ENCODE results near the gene SUPT20HL1.
"Not testable (repeated sequence)": the region's sequence is repeated elsewhere in the genome, so short reads cannot be mapped to it uniquely, and the experiment has no call there.

The SUPT20HL1 gene

DNA sequence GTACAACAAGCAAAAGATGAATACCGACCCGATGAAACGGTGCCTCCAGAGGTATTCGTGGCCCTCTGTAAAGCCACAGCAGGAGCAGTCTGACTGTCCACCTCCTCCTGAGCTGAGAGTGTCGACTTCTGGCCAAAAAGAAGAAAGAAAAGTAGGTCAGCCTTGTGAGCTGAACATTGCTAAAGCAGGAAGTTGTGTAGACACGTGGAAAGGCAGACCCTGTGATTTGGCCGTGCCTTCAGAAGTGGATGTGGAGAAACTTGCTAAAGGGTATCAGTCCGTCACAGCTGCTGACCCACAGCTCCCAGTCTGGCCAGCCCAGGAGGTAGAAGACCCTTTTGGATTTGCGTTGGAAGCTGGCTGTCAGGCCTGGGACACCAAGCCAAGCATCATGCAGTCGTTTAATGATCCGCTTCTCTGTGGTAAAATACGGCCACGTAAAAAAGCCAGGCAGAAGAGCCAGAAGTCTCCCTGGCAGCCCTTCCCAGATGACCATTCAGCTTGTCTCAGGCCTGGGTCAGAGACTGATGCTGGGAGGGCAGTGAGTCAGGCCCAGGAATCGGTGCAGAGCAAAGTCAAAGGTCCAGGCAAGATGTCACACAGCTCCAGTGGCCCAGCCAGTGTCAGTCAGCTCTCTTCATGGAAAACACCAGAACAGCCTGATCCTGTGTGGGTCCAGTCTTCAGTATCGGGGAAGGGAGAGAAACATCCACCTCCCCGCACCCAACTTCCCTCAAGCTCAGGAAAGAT is 3.2 kb downstream of the SUPT20HL1 start:
- not testable (repeated sequence) for DNase-seq, ATAC-seq

DNA sequence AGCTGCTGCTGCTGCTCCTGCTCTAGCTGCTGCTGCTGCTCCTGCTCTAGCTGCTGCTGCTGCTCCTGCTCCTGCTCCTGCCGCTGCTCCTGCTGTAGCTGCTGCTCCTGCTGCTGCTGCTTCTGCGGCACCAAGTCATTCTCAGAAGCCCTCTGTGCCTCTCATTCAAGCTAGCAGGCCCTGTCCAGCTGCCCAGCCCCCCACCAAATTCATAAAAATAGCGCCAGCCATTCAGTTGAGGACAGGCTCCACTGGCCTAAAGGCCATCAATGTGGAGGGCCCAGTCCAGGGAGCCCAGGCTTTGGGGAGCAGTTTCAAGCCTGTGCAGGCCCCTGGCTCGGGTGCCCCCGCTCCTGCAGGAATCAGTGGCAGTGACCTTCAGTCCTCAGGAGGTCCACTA is 3.9 kb downstream of the SUPT20HL1 start:
- DNase-seq (no peak), ATAC-seq (no peak)

DNA sequence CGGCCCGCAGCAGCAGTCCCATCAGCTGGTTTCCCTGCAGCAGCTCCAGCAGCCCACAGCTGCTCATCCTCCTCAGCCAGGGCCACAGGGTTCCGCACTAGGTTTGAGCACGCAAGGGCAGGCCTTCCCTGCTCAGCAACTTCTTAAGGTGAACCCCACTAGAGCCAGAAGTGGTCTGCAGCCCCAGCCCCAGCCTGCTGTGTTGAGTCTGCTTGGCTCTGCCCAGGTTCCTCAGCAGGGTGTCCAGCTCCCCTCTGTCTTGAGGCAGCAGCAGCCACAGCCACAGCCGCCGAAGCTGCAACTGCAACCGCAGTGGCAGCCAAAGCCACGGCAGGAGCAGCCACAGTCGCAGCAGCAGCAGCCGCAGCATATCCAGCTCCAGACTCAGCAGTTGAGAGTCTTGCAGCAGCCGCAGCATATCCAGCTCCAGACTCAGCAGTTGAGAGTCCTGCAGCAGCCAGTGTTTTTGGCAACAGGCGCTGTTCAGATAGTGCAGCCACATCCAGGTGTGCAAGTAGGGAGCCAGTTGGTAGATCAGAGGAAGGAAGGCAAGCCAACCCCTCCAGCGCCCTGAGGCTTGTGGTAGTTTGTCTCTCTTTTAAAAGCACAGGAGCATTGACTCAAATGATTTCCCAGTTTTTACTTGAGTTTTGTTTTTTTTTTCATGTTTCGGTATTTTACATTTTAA is 4.6 kb downstream of the SUPT20HL1 start:
- ATAC-seq (no peak), DNase-seq (no peak)

DNA sequence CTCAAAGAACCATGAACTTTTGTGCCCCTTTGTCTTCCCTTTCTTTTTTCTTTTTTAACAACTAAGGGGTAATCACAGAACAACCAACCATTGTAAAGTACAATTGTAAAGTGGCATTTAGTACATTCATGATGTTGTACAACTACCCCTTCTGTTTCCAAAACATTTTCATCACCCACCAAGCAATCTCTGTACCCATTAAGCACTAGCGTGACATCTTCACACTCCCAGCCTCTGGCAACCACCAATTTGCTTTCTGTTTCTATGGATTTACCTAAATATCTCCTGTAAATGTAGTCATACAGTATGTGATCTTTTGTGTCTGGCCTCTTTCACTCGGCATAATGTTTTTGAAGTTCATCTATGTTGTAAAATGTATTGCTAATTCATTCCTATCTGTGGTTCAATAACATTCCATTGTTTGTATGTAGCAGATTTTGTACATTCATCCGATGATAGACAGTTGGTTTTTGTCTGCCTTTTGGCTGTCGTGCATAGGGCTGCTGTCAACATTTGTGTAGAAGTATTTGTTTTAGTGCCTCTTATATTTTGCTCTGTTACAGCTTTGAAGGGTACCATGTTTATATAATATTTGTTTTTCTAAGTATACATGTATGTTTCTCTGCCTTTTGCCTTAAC is 6.4 kb downstream of the SUPT20HL1 start:
- peak; percentile 37 for ATAC-seq

DNA sequence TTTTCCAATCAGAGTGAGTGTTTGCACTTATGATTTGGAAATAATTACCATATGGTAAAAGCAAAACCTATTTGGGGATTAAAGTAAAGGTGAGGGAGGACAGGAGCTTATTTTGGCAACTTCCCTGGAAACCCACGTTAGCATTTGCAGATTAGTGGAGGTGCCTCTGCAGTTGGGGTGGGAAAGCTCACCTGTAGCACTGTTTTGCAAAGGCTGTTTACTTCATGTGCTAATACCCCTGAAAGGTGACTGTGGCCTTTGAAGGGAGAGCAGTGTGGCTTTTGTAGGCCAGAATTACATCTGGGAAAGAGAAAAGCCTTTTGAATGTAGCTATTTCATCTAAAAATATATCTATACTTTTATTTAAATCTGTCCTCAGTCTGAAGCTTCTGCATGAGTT is 9.4 kb downstream of the SUPT20HL1 start:
- DNase-seq (no peak), ATAC-seq (no peak)

More for the DNA sequence above, 6.4 kb downstream of the SUPT20HL1 start:
- not testable (repeated sequence) for DNase-seq

DNA sequence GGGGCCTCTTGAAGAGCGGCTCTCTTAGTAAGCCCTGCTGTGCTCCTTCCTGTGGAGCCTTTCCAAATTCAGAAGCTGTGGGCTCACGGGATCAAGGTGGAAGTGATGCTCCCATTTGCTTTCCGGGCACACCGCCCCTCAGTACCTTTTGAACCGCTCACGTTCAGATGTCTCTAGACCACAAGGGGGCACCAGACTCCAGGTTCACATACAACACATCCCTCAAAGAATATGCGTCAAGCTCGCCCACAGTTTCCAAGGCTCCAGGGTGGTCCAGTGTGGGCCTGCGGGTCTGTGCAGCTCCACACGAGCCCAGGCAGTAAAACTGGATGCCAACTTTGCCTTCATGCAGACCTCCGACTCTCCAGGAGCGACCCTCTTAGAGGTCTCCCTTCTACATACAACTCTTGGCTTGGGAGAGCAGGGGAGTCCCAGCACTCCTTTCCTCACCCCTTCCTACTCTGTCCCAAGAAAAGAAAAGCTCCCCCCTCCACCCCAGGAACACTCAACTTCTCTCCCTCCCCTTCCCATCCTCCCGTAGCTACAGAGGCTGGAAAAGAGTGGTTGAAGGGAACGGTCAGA is 11.0 kb downstream of the SUPT20HL1 start:
- ATAC-seq (peak; percentile 82), DNase-seq (peak; percentile 63)

DNA sequence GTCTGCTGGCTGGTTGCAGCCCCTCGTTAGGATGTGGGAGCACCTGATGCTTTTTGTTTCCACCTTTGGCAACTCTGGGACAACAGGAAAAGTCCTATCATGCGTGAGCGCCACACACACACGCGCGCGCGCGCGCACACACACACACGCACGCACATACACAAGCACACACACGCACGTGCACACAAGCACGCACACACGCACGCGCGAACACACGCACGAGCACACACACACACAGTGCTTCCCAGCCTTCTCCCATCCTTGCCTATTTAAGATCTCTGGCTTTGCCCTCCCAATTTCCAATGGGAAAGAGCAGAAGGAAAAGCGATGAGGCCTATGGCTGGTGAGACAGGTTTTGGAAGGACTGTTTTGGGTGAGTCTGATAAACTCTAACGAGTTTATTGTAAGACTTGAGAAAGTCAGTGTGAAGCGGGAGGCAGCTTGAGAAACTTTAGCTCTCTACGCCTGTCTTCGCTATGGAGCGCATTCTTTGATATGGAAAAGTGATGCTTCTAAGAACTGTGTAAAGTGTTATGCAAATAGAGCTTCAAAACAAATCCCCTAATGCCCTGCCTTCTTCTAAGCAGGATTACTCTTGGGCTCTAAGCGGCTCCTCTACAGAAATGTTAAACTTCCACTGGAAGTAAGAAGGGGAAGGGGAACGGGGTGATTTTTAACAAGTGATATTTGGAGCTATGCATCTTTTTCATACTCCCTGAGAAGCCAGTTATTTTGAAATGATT is 11.8 kb downstream of the SUPT20HL1 start:
- ATAC-seq (no peak), DNase-seq (no peak)

DNA sequence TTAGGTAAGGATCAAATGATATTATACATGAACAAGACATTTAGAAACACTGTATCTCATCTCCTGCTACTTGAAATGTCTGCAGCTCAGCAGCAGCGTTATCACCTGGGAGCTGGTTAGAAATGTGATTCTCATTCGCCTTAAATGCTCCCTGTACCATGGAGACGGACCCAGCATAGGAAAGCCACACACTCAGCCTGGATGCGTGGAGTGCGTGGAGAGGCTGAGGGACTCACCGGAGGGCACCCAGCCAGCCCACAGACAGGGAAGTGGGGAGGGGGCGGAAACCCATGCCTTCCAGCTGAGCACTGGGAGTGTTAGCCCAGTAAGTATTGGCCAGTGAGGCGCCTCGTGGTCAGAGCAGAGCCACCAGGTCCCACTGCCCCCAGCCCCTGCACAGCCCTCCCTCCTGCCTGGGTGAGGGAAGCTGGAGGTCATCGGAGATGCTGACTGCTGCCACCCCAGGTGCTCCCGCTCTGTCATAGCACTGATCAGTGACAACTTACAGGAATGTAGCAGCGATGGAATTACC is 15.2 kb downstream of the SUPT20HL1 start:
- ATAC-seq: no peak
- no peak for DNase-seq

DNA sequence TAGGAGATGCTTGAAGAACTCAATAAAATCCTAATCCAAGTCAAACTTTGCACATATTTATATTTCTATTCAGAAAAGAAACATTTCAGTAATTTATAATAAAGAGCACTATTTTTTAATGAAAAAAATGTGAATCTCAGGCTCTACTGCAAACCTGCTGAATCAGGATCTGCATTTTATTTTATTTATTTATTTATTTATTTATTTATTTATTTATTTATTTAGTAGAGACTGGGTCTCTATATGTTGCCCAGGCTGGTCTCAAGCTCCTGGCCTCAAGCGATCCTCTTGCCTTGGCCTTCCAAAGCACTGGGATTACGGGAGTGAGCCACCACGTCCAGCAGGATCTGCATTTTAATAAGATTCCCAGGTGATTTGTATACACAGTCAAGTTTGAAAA is 16.0 kb downstream of the SUPT20HL1 start:
- no peak for DNase-seq
- no peak for ATAC-seq

DNA sequence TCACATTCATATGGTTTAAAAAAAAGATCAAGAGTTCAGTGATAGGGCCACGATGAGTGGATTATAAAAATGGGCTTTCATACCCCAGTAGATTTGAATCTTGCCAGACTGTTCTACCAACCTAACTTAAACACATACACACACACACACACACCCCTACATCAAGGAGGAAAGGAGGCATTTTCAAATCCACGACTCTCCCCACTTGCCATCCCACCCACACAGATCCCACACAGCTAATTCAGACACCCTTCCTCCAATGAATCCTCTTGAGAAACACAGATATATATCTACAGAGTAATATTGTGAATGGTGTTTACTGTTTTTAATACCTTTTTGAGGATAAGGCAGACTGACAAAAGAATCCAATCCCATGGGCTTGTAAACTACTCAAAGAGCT is 16.8 kb downstream of the SUPT20HL1 start:
- no peak for DNase-seq
- ATAC-seq: no peak

DNA sequence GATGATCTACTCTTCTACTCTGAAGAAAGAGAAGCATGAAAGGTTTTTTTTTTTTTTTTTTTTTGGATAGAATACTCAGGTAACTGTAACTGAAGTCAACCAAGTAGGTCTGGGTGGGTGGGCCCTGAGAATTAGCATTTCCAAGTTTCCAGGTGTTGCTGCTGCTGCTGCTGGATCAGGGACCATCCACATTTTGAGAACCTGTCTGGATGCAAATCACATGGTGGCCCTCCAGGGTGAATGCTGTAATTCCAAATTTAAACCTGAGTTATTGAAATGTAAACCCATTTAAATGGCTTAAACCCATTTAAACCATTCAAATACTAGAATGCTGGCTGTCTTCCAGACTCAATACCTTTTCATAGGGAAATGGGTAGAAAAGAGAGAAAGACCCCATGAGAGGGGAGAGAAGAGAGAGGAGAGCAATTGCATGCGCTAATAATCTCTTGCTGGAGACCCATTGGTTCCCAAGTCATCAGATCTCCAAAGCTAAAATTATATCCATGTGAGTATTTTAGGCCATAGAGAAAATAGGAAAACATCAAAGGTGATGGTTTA is 17.6 kb downstream of the SUPT20HL1 start:
- DNase-seq (no peak), ATAC-seq (no peak)

DNA sequence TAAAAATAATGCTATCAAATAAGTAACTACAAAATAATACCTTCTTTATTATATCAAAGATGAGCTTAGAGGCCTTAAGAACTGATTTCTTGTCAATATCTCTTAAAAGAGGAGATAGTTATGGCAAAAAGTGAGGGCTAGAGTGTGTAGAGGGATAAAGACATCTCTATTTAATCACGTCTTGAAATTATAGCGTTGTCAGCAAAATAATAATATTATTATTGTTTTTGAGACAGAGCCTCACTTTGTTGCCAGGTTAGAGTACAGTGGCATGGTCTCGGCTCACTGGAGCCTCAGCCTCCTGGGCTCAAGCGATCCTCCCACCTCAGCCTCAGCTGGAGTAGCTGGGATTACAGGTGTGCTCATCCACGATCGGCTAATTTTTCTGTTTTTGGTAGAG is 18.3 kb downstream of the SUPT20HL1 start:
- ATAC-seq: no peak
- no peak for DNase-seq

DNA sequence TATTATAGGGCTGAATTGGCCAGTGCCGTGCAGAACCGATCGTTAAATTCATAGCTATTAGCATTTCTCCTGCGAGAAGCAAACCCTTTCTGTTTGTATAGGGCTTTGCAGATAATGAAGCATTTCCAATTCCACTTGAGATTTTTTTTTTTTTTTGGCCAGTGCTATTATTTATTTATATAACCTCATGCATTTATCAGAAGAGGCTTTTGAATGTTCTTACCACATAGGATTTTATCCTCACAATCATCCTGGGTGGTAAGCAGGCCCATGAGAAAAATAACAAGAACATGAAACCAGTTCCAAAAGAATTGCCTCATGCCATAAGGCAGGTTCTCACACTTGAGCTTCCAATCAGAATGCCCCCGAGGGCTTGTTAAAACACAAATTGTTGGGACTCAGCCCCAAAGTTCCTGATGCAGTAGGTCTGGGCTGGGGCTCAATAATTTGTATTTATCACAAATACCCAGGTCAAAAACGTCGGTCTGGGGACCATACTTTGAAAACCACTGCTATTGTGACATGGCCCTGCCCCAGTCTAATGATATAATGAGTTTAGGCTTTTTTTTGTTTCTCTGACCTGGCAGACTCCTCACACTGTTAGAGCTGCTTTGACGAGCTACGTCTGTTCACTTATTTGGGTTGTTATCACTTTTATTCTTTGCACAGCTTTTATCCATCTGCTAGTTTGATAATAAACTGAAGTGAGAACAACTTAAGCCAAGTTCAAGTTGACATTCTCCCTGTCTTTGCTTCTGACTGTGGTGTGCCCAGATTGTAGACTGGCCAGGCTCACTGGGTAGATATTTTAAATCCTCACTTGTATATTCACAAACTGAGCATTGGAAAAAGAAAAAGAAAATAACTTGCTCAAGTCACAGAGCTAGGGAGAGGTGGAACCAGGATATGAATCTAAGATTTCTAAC is 20.1 kb downstream of the SUPT20HL1 start:
- no peak for ATAC-seq
- no peak for DNase-seq

DNA sequence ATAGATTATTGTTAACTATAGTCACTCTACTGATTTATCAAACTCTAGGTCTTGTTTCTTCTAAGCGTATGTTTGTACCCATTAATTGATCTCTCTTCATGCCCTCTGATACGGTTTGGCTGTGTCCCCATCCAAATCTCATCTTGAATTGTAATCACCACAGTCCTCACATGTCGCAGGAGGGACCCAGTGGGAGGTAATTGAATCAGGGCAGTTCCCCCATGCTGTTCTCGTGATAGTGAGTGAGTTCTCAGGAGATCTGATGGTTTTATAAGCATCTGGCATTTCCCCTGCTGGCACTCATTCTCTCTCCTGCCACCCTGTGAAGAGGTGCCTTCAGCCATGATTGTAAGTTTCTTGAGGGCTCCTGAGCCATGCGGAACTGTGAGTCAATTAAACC is 21.9 kb downstream of the SUPT20HL1 start:
- not testable (repeated sequence) for ATAC-seq, DNase-seq

DNA sequence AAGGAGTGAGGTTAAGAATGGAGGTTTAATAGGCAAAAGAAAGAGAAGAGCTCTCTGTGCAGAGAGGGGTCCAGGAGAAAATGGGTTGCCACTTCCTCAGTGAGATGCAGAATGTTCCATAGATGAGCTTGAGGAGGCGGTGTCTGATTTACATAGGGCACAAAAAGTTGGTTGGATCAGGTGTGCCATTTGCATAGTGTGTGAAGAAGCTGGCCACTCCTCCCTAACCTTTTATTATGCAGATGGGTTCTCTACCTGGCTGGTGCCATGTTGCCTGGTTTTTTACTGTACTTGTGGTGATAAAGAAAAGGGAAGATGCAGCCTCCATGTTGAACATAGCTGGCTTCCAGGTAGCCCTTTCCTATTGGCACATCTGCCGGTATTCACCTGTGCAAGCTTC is 27.3 kb downstream of the SUPT20HL1 start:
- ATAC-seq (no peak), DNase-seq (no peak)

DNA sequence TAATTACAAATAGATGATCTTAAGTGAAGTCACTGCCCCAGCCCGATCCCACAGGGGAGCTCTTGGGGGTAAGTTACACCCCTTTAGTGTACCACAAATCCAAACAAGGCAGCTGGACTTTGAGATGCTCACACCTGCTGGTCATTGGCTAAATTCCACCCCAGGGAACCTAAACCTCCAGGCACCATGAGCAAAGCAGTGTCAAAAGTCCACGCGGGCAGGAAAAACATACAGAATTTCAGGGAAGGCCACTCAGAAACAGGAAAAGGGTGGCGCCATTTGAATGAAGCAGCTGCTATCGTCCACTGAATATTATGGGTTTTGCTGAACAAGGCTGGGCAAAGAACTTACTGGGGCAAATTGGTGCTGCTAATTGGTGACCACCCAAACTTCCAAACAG is 30.9 kb downstream of the SUPT20HL1 start:
- no peak for ATAC-seq
- DNase-seq: no peak

DNA sequence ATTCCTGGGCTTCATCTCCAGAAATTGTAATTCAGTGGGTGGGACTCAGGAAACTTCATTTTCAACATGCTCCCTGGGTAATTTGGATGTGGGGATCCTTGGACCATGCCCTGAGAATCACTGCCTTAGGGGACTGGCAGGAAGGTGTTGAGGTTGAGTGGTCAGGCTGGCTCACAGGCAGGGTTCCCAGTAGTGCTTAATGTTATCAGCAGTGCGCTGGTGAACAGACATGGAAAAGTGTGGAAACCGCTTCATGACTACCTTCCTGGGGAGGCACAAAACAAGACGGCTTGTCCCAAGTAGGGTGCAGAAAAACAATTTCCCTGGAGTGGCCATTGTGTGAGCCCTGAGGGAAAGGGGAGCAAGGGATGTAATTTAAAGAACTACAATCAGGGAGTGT is 31.4 kb downstream of the SUPT20HL1 start:
- DNase-seq (no peak), ATAC-seq (no peak)

DNA sequence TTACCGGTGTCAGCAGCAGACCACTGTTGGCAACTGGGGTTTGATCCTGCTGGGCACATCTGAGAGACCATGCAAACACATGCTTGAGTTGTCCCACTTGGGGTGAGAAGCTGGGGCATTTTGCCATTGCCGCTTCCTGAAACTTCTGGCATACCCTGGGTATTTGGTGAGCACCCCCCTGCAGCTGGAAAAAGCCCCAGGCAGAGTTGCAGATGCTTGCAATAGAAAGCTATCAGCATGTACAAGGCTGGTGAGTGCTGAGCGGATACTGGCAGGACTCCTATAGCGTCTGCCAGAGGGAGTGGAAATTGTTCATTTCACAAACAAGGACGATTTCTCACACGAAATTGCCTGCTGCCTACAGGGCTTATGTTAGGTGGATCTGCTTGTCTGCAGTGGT is 32.3 kb downstream of the SUPT20HL1 start:
- DNase-seq (no peak), ATAC-seq (no peak)

DNA sequence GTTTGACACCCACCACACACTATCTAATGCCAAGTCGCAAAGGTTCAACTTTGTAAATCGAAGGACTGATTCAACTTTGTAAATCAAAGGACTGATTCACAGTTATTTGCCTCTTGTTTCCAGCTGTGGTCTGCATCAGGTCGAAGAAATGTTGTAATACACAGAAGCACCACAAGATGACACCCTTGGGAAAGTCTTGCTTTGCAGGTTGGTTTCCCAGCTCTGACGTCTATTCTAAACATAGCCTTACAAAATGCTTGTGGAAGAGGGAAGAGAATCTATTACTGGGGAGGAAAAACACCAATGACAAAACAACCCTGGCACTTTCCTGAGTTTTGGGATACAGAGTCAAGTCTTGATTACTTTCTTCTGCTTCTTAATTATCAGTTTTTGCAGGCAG is 35.3 kb downstream of the SUPT20HL1 start:
- DNase-seq (peak; percentile 37), ATAC-seq (peak; percentile 52)

DNA sequence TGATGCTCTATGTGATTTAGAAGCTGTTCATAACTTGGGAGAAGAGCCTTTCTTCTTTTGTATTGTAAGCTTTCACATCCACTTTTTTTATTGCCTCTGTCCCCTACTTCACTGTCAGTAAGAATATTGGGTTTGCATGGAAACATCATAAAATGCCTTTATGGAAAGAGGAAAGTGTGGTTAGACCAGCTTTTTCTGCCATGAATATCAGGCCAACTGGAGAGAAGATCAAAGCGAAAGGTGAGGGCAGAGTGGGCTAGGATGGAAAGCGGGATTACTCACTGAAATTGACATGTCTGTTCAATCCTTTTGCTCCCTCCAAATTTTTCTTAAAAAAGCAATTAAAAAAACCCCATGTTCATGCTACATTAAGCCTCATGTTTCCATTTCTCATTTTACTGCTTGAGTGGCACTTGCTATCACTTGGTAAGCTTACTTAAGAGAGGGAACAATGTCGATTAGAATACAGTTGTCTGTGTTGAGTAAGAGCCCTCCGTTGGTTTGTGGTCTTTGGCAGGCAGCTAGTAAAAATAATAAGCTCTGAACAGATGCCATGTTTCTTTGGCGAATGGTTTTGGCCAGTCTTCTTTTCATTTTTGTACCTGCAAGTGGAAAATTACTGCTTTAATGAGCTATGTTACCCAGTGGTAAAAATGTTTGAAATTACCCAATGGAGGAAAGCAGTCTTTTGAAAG is 35.9 kb downstream of the SUPT20HL1 start:
- ATAC-seq (no peak), DNase-seq (no peak)

All from stimulated activated naive CD8-positive, alpha-beta T cell treated with anti-CD3 and anti-CD28 coated beads, Interleukin-15, Interleukin-2, amounts not matched to agents 100 U/mL and 50 U/mL, for 24 hours (primary cell).